HG03103 (cell line): Measurements from ENCODE around the gene FAM228A.

Experiments used
- ATAC-seq: cut with Tn5 transposase; IDR thresholded peaks from one replicate; pipeline ENCODE4 v1.9.1; 2021; ENCODE audit warnings: low read depth; ENCODE audit not compliant: unreplicated experiment

FAM228A gene

GRCh38 chr2:24221343-24222050 is 46.6 kb downstream of the FAM228A start:
- no peak for ATAC-seq

- ATAC-seq: no peak
Measured at GRCh38 chr2:24222946-24223345, 48.1 kb downstream of the FAM228A start.

GRCh38 chr2:24225499-24226242 is 50.8 kb downstream of the FAM228A start:
- ATAC-seq: no peak

GRCh38 chr2:24228470-24228869 is 53.6 kb downstream of the FAM228A start:
- ATAC-seq: no peak

- ATAC-seq: no peak
Measured at GRCh38 chr2:24231461-24231881, 56.6 kb downstream of the FAM228A start.

GRCh38 chr2:24233321-24233720 is 58.5 kb downstream of the FAM228A start:
- ATAC-seq: no peak

GRCh38 chr2:24237313-24237712 is 62.5 kb downstream of the FAM228A start:
- no peak for ATAC-seq

- ATAC-seq: no peak
Measured at GRCh38 chr2:24238158-24238557, 63.3 kb downstream of the FAM228A start.

- no peak for ATAC-seq
Measured at GRCh38 chr2:24239553-24239952, 64.7 kb downstream of the FAM228A start.
